Fibroblast of the aortic adventitia (primary cell): Measurements from ENCODE around the gene PTGS2. TPM values are rescaled to one million over a fixed set of nuclear protein-coding genes. Genes with fewer than 3 reads are reported as not detected.
"Not testable (repeated sequence)": the region's sequence is repeated elsewhere in the genome, so short reads cannot be mapped to it uniquely, and the experiment has no call there.

Experiments
- DNase-seq: peaks from one replicate; pipeline ENCODE4 v3.0.0-alpha.2; 2010; ENCODE audit warnings: low read depth
- H3K4me3 ChIP-seq: 2 replicates; pipeline ENCODE4 v1.5.1; 2011; ENCODE audit warnings: low read depth, mild to moderate bottlenecking, control low read depth, low read length, moderate library complexity
- CTCF ChIP-seq: IDR thresholded peaks from 2 replicates; pipeline ENCODE4 v1.5.1; 2011; ENCODE audit warnings: mild to moderate bottlenecking, low read length, control low read depth, inconsistent platforms; ENCODE audit not compliant: insufficient read depth
- total RNA-seq: library from RNA; depleted of rRNA; stranded (reverse); fragments of >200 nt; gene quantifications from 2 replicates; pipeline ENCODE4 v1.2.3, GENCODE V29; 2012; ENCODE audit warnings: low replicate concordance

The PTGS2 gene
- total RNA-seq, 1 donor = 15.0 TPM

- no peak for TF ChIP-seq CTCF
- H3K4me3 ChIP-seq = no peak overlapping the region
- peak; percentile 10 for DNase-seq
Observed at GRCh38 chr1:186671136-186671825, 8.9 kb downstream of the PTGS2 start.

GRCh38 chr1:186670297-186671135, 9.7 kb downstream of the PTGS2 start:
- H3K4me3 ChIP-seq = no peak overlapping the region
- no peak for TF ChIP-seq CTCF
- peak; percentile 12 for DNase-seq

- H3K4me3 ChIP-seq, DNase-seq: not testable (repeated sequence)
Observed at GRCh38 chr1:186669784-186670183, 10.4 kb downstream of the PTGS2 start.

GRCh38 chr1:186664217-186664616, 16.0 kb downstream of the PTGS2 start:
- not testable (repeated sequence) for H3K4me3 ChIP-seq, DNase-seq

GRCh38 chr1:186662752-186663151, 17.5 kb downstream of the PTGS2 start:
- H3K4me3 ChIP-seq = no peak overlapping the region
- no peak for TF ChIP-seq CTCF
- DNase-seq = peak; percentile 63

- TF ChIP-seq CTCF = no peak
- DNase-seq = no peak
- H3K4me3 ChIP-seq = no peak overlapping the region
Observed at GRCh38 chr1:186659890-186660341, 20.3 kb downstream of the PTGS2 start.

- no peak for TF ChIP-seq CTCF
- no peak for DNase-seq
- H3K4me3 ChIP-seq = no peak overlapping the region
Observed at GRCh38 chr1:186658999-186659398, 21.2 kb downstream of the PTGS2 start.

- TF ChIP-seq CTCF = no peak
- no peak for DNase-seq
- no peak overlapping the region for H3K4me3 ChIP-seq
Observed at GRCh38 chr1:186657481-186657880, 22.7 kb downstream of the PTGS2 start.
